AML-193 (cell line): ENCODE measurements around the gene DET1.

ENCODE experiments used
- DNase-seq, 2 experiments: peaks; one replicate each; lab custom pipeline; 2025; lab: John Stamatoyannopoulos, UW

DET1 gene

DNA sequence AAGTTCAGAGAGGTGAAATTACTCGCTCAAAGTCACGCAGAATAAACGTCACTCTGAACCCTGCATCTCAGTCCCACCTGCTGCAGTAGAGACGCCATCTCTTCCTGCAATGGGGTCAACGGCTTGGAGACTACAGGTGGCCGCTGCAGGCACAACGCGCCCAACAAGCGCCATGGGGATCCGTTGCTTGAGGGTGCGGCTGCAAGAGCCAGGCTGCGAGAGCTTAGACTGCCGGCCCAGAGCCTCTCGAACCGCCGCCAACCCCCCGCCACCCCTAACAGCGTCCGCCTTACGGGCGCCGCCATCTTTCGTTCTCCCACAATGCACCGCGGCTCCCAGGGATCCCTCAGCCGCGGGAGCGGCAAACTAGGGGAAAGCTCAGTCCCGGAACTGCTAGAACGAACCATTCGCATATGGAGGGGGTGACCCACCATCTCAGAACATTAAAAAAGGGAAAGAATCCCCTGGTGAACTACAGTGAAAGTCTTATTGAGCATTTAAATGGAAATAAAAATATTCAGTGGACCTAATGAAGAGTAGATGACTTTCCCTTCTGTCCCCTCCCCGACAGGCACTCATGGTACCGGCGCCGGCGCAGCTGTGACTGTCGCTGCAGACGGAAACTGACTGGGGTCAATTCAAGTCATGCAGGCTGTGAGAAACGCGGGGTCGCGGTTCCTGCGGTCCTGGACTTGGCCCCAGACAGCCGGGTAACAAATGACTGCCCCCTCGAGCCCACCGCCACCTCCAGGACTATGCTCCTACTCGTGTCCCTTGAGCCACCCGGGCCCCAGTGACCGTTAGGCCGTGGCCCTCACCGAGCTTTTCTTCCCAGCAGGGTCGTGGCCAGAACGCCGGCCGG lies 79.2 kb downstream of the DET1 start, which contains the start of the genes MRPL46 and MRPS11:
Gene MRPL46 (minus strand): TSS at position 316 of the 862 bp plus-strand sequence. CDS start 11 bp downstream, at position 305.
Gene MRPS11 (plus strand): TSS at position 636 of the 862 bp plus-strand sequence. CDS start 10 bp downstream, at position 646.
- DNase-seq, result peak; percentile 88 to 93

- peak; percentile 64 to 71 for DNase-seq
Measured at GRCh38 chr15:88465633-88466224, 80.8 kb downstream of the DET1 start.

DNA sequence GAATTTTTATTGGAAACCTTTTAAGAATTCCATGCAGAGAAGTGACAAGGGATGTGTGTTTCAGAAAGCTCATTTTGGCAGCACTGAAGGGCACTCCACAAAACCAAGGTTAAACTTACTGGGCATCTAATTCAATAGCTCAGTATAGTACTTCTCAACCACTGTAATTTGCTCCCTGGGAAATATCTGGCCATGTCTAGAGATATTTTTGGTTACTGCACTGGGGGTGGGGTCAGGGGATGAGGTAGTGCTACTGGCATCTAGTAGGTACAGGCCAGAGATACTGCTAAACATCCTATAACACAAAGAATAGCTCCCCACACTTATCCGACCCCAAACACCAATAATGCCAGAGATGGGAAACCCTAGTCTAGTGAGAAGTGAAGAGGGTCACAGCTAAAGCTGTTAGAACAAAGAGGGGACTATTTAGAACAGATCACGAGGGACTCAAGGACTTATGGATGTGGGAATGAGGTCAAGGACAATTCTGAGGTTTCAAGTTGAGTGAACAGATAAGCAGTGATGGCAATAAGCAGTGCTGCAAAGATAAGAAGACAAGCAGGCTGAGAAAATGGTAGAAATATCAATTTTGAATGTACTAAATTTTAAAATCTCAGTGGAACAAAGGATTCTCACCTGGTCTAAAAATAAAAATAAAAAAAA lies 82.5 kb downstream of the DET1 start:
- DNase-seq, result no peak
